ENCODE data around the gene OCA2. TPM values are rescaled to one million over a fixed set of nuclear protein-coding genes. Genes with fewer than 3 reads are reported as not detected.

Gene OCA2
- total RNA-seq, 6 donors from 2014 or later, result 0.83 to 6.0 (median 2.0) TPM

GRCh38 chr15:27707257-27707656 lies 391.9 kb downstream of the OCA2 start:
- peaks cover 0 to 17% (median 4%) of the 10 kb centered on the region in 4 donors for H3K9me3 ChIP-seq
- no peaks in the 10 kb centered on the region for H3K36me3 ChIP-seq
- WGBS, 2 donors, result 35 to 49% methylated on average over 2 of the region's 2 CpGs
- DNase-seq (no peak), ATAC-seq (ENCODE audit: low FRiP score in 2 of 2) (no peak)
- H3K4me1 ChIP-seq, result no peaks in the 10 kb centered on the region
- TF ChIP-seq EP300 (IDR thresholded peaks at IDR 0.05), result no peak
- TF ChIP-seq, protein P1, sequence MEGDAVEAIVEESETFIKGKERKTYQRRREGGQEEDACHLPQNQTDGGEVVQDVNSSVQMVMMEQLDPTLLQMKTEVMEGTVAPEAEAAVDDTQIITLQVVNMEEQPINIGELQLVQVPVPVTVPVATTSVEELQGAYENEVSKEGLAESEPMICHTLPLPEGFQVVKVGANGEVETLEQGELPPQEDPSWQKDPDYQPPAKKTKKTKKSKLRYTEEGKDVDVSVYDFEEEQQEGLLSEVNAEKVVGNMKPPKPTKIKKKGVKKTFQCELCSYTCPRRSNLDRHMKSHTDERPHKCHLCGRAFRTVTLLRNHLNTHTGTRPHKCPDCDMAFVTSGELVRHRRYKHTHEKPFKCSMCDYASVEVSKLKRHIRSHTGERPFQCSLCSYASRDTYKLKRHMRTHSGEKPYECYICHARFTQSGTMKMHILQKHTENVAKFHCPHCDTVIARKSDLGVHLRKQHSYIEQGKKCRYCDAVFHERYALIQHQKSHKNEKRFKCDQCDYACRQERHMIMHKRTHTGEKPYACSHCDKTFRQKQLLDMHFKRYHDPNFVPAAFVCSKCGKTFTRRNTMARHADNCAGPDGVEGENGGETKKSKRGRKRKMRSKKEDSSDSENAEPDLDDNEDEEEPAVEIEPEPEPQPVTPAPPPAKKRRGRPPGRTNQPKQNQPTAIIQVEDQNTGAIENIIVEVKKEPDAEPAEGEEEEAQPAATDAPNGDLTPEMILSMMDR (IDR thresholded peaks at IDR 0.05), result no peak
- no peak for TF ChIP-seq POLR2AphosphoS5 (IDR thresholded peaks at IDR 0.05)
- TF ChIP-seq POLR2A (IDR thresholded peaks at IDR 0.05), result no peak
- no peak overlapping the region for H3K4me3 ChIP-seq
- H3K27me3 ChIP-seq, result no peaks in the 10 kb centered on the region
- no peak overlapping the region for H3K27ac ChIP-seq

DNA sequence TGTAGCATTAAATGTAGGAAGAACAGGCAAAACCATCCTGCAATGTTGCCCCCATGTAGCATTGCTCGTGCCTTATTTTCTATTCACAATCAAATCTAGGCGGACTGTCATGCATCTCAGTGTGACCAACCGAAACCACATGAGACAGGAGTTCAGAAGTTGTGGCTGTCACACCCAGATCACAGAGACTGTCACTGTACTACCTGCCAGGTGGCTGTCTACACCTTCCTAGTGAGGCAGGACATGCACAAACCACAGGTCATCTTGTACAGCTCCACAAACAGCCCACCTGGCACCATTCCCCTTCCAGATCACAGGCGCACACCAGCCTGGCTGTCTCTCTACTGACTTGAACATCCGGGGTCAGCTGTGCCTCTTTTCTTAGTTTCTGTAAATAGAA lies 392.8 kb downstream of the OCA2 start:
- Histone ChIP-seq H3K27me3 (no peaks in the 10 kb centered on the region), H3K36me3 (no peaks in the 10 kb centered on the region), H3K4me1 (no peaks in the 10 kb centered on the region), H3K27ac (no peak overlapping the region), H3K9me3 (peaks cover 0 to 17% (median 4%) of the 10 kb centered on the region in 4 donors), H3K4me3 (no peak overlapping the region)
- DNase-seq, result no peak
- ATAC-seq (ENCODE audit: low FRiP score in 2 of 2), result no peak
- TF ChIP-seq, protein P1 (IDR thresholded peaks at IDR 0.05), result no peak
- TF ChIP-seq POLR2A (IDR thresholded peaks at IDR 0.05) (no peak), POLR2AphosphoS5 (IDR thresholded peaks at IDR 0.05) (no peak), EP300 (IDR thresholded peaks at IDR 0.05) (no peak)
- 90 to 91% methylated on average over 4 to 5 of the region's 5 CpGs for WGBS, 2 donors

DNA sequence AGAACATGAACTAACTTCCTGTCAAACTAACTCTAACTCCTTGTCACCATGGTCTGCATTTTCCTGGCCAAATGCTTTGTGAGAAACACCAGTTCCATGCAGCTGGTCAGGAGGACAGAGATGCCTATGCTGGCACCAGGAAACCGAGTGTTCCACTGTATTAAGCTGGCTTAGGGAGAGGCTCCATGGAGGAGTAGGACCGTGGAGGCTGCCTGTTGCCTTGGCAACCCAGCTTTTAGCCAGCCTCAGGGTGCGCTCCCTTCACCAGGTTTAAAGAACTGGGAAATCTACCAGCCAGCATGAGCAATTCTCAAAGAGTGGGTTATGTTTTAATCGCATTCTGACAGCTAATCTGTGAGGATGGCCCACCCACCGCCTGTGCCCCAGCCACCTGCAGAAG lies 394.1 kb downstream of the OCA2 start:
- no peak overlapping the region for H3K27ac ChIP-seq
- ATAC-seq (ENCODE audit: low FRiP score in 2 of 2) (no peak), DNase-seq (no peak)
- no peak overlapping the region for H3K4me3 ChIP-seq
- no peaks in the 10 kb centered on the region for H3K36me3 ChIP-seq
- 70 to 85% methylated on average over 2 to 5 of the region's 5 CpGs for WGBS, 2 donors
- no peaks in the 10 kb centered on the region for H3K27me3 ChIP-seq
- H3K4me1 ChIP-seq, result no peaks in the 10 kb centered on the region
- TF ChIP-seq, protein P1 (IDR thresholded peaks at IDR 0.05), result no peak
- no peak for TF ChIP-seq POLR2A (IDR thresholded peaks at IDR 0.05)
- TF ChIP-seq EP300 (IDR thresholded peaks at IDR 0.05), result no peak
- TF ChIP-seq POLR2AphosphoS5 (IDR thresholded peaks at IDR 0.05), result no peak
- peaks cover 0 to 17% (median 4%) of the 10 kb centered on the region in 4 donors for H3K9me3 ChIP-seq

Other genes with a start within 250 kb of the OCA2 start
- gene HERC2, start 222.9 kb upstream of the OCA2 start, total RNA-seq, result 100 to 1,000 TPM in 1 of 6 donors, 10 to 100 TPM in 5; 48.6 to 113 (median 53.4) TPM